Left forelimb (tissue), 1 donor: ENCODE data around the gene GPR171.
"Not testable (repeated sequence)": the region's sequence is repeated elsewhere in the genome, so short reads cannot be mapped to it uniquely, and the experiment has no call there.

Experiments used
- DNase-seq: peaks from one replicate; pipeline ENCODE4 v3.0.0-alpha.2; 2018; ENCODE audit warnings: low spot score

Gene GPR171

DNA sequence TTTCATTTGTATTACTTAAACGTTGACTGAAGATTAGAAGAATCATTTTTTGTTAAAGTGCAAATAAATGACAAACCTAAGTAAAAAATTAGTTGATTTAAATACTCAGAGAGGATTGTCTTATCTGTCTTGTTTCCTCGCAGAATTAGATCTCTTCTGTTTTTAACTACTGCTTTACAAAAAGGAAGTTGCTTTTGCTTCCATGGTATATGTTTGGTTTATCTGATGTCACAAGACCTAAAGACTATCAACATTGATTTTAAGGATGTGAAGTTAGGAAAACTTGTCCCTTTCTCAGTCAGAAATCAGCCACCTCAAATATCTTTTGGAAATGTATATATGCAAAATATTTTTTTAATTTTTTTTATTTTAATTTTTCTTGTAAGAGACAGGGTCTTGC, 28.7 kb downstream of the GPR171 start:
- no peak for DNase-seq

DNA sequence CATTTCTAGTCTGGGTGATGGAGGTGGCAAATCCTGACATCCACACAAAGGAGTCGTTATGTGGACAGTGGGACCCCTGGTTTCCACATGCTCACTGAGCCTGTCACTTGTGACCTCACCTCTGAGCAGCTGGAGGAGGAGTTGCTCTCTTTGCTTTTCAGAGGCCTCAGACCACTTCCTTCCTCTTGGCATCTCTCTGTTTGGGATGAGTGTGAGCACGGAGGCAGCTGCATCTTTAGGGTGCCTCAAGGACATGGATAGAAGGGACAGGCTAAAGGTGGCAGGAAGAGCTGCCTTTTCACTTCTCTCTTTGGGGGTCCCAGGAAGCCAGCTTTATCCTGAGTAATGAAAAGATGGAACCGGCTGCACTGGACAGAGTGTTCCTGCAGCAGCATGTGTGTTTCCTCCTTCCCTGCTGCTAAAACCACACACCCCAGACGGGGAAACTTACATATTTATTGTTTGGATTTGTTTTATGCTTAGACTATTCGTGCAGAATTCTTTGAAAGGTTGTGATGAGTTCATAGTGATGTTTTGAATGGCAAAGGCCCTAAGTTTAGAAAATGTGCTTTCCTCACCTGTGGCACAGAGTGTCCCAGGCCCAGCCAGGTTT, 31.8 kb downstream of the GPR171 start:
- DNase-seq: no peak

DNA sequence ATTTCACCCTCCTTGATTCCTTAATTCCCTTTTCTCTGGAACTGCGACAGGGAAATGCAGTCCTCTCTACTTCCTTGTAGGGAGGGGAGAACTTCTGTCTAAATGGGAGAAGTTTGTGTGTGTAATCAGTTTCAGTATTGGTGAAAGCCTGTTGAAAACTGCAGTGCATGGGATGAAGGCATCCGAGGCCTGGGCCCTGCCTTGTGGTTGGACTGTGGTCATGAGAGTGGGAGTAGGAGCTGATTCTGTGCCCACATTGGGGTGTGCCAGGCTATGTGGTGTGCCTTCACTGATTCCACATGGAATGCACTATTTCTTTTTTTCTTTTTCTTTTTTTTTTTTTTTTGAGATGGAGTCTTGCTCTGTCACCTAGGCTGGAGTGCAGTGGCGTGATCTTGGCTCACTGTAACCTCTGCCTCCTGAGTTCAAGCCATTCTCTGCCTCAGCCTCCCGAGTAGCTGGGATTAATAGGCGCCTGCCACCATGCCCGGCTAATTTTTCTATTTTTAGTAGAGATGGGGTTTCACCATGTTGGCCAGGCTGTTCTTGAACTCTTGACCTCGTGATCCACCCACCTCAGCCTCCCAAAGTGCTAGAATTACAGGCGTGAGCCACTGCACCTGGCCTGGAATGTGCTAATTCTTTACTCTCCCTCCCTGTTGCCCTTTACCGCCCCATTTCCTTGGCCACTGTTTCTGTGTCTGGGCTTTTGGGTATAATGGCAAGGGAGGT, 32.9 kb downstream of the GPR171 start:
- not testable (repeated sequence) for DNase-seq

DNA sequence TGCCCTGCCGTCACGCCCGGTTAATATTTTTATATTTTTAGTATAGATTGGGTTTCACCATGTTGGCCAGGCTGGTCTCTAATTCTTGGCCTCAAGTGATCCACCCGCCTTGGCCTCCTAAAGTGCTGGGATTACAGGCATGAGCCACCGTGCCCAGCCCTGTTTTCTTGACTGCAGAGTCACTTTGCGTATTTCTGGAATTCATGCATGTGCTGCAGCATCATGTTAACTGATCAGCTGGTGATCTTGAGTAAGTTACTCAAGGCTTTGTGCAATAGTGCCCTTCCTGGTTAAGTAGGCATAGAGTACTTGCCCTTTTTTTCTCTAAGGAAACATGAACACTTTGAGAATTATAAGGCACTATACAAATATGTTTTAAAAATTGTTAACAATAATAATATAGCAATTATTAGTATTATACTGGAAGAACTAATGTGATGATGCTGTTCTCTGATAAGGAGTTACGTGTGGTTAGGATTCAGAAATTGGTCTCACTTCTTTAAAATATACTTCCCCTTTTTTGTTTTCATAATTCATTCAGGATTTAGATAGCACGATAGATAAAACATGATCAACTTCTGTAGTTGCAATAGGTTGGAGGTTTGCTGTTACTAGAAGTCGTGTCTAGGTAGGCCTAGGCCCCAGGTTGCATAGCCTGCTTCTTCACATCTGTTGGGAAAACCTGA, 33.6 kb downstream of the GPR171 start:
- no peak for DNase-seq

DNA sequence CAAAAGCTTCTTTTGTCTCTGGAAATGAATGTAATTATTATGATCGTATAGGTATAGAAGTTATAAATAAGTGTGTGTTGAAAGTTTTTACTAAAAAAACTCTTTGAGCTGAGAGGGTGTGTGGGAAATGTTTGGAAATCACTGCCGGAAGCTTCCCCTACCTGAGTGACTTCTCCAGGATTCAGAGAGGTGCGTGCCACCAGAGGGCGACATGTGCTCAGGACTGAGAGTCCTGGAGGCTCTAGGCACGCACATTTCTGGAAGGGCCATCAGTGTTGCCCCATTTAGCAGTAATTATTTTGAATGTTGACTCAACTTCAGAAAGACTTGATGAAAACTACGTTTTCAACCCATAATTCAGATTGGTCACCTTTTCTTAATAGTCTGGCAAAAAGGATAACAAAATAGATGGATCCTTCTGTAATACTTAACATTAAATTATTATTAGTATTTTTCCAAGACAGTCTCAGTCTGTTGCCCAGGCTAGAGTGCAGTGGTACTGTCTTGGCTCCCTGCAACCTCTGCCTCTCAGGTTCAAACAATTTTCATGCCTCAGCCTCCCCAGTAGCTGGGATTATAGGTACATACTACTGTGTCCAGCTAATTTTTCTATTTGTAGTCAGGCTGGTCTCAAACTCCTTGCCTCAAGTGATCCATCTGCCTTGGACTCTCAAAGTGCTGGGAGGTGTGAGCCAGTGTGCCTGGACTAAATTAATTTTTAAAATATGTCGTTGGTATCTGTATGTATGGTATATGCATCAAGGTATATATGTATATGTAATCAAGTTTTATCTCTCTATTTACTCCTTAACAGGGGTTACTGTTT, 34.5 kb downstream of the GPR171 start:
- DNase-seq: no peak

DNA sequence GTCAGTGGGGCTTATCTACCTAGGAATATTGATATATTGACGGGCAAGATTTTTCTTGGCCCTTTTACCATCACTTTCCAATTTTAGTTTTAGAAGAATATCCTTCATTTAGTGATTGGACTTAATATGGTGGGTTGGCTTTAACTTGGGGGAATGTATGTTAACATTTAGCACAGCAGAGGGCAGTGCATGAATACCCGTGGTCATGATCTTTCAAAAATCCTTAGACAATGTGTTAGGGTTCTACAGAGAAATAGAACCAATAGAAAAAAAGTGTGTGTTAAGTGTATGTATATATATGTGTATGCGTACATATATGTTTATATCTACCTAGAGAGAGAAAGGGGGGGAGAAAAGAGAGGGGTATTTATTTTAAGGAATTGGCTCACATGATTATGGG, 36.9 kb downstream of the GPR171 start:
- DNase-seq: no peak

DNA sequence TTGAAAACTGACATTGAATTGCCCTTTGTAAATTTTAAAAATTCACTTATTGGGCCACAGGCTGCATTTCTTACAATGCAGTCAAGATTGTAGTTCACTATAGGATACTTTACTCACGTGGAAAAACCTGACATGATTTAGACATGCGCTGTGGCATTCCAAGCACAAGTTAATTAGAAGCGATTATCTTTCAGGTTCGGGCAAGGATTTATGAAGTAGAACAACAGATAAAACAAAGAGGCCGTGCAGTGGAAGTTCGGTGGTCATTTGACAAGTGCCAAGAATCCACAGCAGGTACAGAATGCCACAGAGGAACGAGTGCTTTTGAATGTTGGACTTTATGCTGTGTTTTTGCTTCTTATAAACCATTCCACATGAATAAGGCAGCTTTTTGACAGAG, 37.8 kb downstream of the GPR171 start:
- no peak for DNase-seq

DNA sequence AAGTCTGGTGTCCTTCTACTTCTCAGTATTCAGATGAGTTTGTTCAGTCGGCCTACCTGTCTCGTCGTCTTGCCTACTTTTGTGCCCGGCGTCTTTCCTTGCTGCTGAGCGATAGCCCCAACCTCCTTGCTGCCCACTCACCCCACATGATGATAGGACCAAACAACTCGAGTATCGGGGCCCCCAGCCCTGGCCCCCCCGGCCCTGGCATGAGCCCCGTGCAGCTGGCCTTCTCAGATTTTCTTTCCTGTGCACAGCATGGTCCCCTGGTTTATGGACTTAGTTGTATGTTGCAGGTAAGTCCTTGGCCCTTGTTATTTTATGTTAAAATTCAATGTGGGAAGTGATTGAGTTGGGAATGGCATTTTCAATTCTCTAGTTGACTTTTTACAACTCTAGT, 43.2 kb downstream of the GPR171 start:
- DNase-seq: no peak

DNA sequence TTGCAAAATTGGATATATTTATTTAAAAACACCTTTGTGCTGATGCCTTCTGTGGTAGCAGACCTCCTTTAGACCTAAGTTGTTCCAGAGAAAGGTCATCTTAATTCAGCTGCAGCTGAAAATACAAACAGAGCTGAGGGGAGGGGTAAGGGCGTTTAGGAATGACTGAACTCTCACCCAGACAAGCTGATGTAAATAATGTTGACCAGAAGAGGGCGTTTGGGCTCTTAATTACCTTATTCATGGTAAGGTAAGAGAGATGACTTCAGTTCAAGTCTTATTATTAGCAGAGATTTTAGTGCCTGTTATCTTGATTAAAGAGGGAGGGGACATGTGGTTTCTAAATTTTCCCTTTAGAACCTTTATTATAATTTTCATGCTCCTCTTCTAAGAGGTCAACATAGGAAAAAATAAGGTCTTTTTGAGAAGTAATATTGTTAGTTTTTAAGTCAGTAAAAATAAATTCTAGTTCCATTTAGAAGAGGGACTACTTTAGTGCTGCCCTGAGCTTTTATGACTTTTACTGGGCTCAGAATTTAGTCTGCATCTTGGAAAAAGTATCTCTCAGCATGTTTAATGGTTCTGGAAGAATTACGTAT, 46.3 kb downstream of the GPR171 start:
- no peak for DNase-seq

DNA sequence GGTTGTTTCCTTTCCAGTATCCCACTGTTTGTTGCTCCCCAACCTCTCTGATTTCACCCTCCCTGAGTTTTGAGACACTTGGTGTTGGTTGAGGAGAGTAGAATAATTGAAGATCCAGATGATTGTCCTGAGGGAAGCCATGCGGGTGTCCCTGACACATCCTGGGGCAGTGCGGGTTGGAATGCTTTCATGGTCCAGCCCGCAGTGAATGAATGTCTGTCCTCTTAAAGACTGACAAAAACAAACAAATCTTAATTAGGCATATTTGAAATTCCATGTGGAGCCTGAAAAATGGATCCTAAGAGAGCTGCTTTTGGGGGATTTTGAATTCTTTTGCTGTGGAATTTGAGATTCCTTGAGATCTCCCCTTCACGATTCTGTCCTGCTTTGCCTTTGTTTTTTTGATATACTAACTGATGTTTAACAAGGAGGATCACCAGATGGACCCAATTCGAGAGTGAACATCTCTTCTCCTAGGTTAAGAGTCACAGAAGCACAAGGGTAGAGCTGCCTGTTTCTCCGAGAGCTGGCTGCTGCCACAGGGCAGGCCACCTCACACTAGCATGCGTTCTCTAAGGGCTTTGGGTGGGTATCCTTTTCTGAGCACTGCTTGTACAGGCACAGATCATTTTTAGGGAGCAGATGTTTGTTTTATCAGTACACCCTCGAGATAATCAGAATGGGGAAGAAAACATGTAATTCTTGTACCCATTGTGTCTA, 47.4 kb downstream of the GPR171 start:
- no peak for DNase-seq

DNA sequence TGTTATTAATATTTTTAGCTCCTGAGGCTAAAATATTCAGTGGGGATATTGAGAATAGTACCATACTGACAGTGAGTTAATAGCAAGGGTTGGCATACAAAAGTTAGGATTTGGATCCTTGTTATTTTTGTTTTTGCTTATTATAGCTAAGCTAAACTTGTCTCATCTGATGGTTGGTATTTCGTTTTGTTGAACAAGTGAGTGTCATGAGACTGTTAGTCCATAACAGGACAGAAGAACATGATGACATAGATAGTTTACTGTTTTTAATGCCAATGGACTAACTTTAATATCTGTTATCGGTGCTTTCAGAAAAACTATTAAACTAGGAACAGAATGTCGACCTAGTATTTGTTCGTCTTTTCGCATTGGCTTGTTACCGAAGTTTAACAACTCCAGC, 48.5 kb downstream of the GPR171 start:
- DNase-seq: no peak

DNA sequence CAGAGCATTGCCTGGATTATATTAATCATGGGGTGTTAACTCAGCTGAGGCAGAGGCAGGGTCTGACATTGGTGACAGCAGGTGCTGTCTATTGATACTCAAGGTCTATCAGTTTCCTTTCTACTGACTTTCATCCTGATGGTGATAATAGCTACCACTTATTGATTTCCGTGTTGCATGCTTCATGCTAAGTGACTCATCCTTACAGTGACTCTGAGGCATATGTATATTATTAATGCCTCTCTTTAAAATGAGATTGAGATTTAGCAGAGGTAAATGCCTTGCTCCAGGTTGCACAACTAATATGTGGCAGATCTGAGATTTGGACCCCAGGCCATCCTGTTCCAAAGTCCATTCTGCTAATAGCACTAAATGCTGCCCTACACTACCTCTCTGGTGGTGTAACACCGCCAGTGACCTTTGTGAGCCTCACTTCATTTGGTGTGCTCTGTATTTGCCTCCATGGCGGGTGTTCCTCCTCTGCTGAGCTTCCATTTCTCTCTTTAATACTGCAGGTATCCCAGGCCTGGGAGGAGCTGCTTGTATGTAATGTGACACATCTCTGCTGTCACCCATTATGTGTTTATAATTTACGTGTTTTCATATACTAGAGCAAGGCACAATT, 50.4 kb downstream of the GPR171 start:
- DNase-seq: no peak
